GM21576 (cell line): Measurements from ENCODE around the gene CABLES1.

Source experiments
- ATAC-seq: cut with Tn5 transposase; IDR thresholded peaks from one replicate; pipeline ENCODE4 v1.9.1; 2021; ENCODE audit warnings: mild to moderate bottlenecking, moderate library complexity; ENCODE audit not compliant: unreplicated experiment

Gene CABLES1

DNA sequence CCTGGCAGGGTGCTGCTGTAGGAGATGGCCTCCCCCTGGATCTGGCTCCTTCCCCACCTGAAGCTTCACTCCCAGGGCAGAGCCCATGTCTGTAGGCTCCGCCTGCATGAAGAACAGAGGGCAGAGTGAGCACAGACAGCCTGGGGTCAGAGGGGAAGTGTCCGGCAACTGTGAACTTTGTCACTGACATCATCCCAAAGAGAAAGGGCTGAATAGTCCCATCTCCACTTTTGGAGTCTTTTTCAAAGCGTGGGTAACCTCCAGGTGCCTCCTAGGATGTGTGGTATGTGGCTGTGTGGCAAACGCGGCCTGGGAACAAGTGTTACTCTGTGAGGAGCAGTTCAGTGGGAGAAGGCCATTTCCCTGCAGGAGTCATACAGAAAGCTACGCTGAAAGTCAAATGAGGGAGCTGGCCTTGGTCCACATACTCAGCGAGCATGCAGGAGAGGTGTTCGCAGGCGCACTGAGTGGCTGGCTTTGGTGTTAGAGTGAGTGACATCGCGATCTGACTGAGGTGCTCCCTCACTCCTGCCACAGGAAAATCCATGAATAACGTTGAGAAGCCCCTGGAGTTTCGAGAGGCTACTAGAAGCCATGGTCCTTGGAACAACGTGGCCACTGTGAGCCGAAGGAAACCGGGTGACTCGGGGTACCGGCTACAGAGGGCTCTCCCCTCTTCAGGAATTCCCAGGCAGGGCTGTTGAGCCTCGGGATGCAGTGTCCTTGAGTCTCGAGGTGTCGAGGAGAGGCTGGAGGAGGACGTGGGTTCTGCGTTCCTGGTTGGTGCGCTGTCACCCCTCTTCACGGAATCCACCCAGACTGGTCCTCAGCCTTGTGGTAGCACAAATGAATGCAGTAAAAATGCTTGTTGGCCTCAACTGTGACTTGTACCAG is 54.7 kb downstream of the CABLES1 start:
- ATAC-seq: no peak

- ATAC-seq: no peak
Observed at GRCh38 chr18:23191232-23191631, 55.9 kb downstream of the CABLES1 start.

- ATAC-seq: no peak
Observed at GRCh38 chr18:23193742-23194141, 58.5 kb downstream of the CABLES1 start.

DNA sequence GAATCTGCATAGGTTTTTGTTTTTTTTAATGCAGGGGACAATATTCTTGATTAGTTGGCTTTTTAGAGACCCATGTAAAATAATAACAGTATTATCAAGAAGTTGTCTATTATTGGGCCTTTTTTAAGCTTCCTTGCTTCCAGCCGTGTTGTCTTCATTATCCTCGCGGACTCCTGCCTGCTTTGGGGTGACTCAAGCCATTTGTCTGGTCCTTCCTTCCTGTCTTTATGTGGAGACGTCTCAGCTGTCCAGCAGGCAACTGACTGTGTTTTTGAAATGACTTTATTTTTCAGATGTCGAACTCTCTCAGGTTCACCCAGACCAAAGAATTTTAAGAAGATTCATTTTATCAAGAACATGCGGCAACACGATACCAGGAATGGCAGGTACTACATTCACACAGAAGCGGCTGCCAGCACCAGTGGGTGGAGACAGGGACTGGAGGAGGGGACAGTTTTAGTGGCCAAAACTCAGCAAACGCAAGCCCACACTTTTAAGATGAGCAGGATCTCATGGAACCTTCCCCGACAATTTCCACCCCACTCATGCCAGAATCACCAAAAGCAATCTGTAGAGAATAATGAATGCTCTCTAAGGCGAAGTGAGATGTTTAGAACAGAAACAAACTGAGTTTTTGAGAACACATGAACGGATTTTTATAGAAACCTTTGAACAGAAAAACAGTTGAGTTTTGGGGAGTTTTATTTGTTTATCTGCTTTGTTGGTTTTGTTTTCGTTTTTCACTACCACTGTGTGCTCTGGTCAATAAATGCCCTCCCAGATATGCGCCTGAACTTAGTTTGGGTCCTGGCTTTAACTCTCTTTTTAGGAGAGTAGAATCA is 59.1 kb downstream of the CABLES1 start:
- ATAC-seq: no peak

GRCh38 chr18:23194997-23195957 is 60.0 kb downstream of the CABLES1 start:
- no peak for ATAC-seq

DNA sequence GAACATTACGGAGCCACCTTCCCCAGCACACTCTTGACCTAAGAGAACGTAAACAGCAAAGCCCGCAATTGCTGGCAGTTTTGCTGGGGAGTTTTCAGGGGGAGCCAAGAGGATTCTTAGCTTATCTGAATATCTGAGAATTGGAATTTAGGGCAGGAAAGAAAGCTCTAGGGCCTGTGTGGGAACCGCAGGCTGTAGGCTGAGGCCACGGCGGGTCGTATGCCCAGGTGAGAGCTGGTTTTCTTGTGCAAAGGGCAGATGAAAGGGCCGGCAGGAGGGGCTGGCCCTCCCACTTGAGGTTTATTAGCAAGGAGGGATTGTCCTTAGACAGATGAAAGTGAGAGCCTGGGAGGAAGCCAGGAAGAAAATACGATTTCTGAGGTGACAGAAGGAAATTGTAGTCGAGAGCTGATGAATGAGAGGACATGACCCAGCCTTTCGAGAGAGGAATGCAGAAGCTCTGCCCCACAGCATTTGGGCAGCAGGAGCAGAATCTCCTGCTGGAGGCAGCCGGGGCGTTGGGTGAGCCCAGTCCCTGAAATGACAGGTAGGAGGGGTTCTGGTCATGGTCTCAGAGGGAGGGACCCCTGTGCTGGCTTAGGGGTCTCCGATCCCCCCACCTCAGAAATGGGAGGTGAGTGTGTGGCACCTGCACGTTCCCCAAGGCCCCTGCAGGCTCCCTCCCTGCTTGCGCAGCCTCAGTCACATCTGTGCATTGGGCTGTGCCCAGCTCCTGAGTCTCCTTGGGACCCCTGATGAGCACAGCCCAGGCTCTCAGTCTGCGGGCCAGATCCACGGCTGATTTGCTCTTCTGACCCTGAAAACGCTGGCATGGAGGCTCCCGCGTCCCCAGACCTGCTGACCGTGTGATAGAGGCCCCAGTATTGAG is 61.1 kb downstream of the CABLES1 start:
- ATAC-seq: no peak

GRCh38 chr18:23198217-23198845 is 63.0 kb downstream of the CABLES1 start:
- no peak for ATAC-seq

DNA sequence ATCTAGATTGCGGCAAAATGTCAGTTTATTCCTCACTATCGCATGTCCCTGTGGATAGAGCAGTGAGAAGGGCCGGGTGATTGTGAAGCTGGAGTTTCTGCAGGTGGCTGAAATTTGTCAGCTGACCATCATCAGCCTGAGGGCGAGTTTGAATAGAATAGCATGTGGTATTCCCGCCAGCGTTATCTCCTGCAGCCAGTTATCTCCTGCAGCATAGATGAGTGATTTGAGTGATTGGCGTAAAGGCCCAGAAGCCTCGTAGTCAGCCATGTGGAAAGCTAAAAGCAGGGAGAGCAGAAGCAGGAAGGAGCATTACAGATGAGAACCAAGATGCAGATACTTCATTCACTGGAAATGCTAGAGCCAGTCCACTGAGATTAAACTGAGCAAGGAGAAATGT is 65.5 kb downstream of the CABLES1 start:
- no peak for ATAC-seq

DNA sequence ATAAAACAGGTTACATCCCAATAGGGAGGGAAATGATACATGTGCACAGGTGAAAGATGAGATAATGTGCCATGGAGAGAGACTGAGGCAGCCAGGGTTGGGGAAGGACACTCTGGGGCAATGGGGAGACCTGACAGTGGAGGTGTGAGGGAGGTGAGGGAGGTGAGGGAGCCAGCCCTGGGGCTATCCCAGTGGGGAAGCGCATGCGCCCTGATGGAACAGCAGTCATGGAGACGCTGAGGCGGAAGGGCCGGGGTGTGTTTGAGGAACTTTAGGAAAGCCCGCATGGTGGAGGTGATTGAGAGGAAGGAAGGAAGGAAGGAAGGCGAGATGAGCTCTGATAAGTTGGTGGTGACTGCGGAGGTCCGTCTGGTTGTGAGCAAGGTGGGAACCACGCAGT is 66.5 kb downstream of the CABLES1 start:
- no peak for ATAC-seq

DNA sequence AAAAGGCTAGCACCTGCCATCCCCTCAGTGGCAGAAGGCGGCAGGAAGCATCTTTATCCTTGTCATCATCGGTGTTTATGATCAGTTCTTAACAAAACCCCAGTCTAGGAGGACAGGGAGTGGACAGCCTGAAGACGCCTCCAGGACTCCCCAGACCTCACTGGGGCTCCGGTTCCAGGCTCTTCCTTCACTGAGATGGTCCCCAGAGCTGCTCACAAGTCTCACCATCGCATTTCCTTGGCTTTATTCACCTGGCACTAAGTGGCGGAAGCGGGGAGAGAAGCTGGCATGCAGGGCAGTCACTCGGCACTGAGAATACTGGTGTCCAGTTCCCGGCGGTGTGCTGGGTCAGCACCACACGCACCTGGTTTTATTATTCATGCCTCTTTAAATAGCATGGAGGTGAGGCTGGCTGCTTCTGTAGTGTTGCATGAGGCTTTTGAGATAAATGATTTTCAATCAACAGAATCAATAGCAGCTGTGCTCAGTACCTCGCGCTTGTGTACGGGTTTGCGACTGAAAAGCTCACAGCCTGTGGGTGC is 68.7 kb downstream of the CABLES1 start:
- no peak for ATAC-seq

- no peak for ATAC-seq
Observed at GRCh38 chr18:23204589-23205235, 69.4 kb downstream of the CABLES1 start.

DNA sequence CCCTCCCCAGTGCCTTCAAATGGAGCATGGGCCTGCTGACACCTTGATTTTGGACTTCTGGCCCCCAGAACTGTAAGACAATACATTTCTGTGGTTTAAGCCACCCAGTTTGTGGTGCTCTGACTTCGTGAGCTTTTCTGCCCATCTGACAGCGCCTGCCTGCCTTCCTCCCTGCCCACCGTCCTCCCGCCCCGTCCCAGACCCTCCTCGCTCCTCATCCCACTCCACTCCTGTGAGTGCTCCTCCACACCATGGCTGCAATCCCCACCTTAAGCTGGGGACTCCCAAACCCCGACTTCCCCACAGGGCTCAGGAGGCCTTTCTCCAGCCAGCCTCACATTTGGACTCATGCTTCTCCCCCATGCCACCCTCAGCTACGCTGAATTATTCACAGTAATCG is 70.7 kb downstream of the CABLES1 start:
- no peak for ATAC-seq

DNA sequence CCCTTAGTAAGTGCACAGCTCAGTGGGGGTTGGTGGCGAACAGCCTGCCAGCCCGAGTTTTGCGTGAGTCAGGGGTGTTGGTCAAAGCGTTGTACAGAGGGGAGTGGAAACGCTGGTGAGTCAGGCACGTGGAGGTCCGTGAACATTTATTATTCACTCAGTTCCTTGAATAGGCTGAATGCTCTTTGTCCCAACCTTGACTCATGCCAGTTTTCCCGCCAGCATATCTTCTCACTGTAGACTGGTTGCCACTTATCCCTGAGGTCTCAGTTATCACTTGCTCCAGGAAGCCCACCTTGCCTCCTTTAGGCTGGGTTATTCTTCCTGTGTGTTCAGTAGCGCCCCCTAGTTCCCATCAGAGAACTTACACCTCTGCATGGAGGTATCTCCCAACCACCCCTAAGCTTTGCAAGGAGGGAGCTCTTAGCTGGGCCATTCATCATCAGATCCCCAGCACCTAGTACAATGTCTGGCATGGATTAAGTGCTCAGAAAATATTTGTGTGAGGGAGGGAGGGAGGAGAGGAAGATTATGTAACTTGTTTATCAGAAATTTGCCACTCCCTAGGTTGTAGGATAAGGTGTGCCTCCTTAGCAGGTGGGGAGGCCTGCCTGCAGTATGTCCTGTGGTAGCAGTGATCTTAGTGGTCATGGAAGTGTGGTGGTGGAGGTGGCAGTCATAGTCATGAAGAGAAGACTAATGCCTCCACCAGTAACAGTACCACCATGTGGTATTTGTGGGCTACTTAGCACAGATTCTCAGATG is 72.1 kb downstream of the CABLES1 start:
- ATAC-seq: no peak

- no peak for ATAC-seq
Observed at GRCh38 chr18:23207994-23208393, 72.7 kb downstream of the CABLES1 start.

- ATAC-seq: no peak
Observed at GRCh38 chr18:23208600-23208999, 73.3 kb downstream of the CABLES1 start.

GRCh38 chr18:23209031-23209430 is 73.7 kb downstream of the CABLES1 start:
- ATAC-seq: no peak

GRCh38 chr18:23209796-23210195 is 74.5 kb downstream of the CABLES1 start:
- no peak for ATAC-seq

DNA sequence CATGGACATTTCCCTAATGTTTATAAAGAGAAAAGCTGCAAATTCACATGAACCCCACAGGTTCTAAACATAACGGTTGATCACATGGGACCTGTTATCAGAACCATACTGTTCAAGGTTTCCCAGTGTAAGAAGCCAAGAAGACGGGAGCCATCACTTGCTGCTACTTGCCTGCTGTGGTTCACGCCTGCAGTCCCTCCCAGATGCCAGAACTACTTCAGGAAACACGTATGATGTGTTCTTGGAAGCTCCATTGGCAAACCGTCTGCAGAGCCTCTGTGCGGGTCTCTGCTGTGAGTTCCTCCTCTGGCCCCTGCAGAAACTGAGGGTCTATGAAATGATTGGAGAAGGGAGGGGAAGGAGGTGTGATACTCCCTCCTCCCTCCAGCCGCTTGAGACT is 75.2 kb downstream of the CABLES1 start:
- no peak for ATAC-seq
